HEK293 (cell line): ENCODE results near the gene NT5C2.

ENCODE experiments used
- CTCF ChIA-PET: fragments of 350-600 bp; formaldehyde crosslinking; extraction: SDS; loops from one replicate; lab custom pipeline; 2021; ENCODE audit warnings: antibody characterized with exemption; lab: Yijun Ruan, JAX
- POLR2A ChIA-PET: fragments of 300-600 bp; formaldehyde crosslinking; extraction: SDS; loops from one replicate; lab custom pipeline; 2020; ENCODE audit warnings: antibody characterized with exemption, inconsistent platforms; lab: Yijun Ruan, JAX
- H3K27ac ChIP-seq: fragments of 200-500 bp; sonication (Bioruptor generic); 2 replicates; pipeline ENCODE4 v1.5.1; 2014; ENCODE audit warnings: low read depth, low read length, control low read depth, inconsistent platforms; ENCODE audit errors: extremely low read depth
- H3K36me3 ChIP-seq, 2 experiments: fragments of 200-500 bp in 1 of 2; sonication (Bioruptor generic) in 1 of 2; 1 replicate in 1 of 2; 2 replicates in 1 of 2; pipeline ENCODE4 v1.5.1; 2014 to 2017; ENCODE audit warnings: inconsistent platforms in 2 of 2, low read length in 2 of 2; ENCODE audit not compliant: control insufficient read depth in 2 of 2, insufficient read depth in 1 of 2
- H3K4me1 ChIP-seq: fragments of 200-500 bp; sonication (Bioruptor generic); 2 replicates; pipeline ENCODE4 v1.5.1; 2014; ENCODE audit warnings: mild to moderate bottlenecking, low read length, inconsistent platforms; ENCODE audit not compliant: control insufficient read depth, insufficient read depth
- H3K4me3 ChIP-seq: 2 replicates; pipeline ENCODE4 v1.5.1; 2011; ENCODE audit warnings: low read depth, mild to moderate bottlenecking, control low read depth, low read length, moderate library complexity
- H3K9me3 ChIP-seq: fragments of 200-500 bp; sonication (Bioruptor generic); 2 replicates; pipeline ENCODE4 v1.5.1; 2014; ENCODE audit warnings: low read depth, low read length, inconsistent platforms; ENCODE audit not compliant: control insufficient read depth, insufficient read depth
- GFI1B ChIP-seq: fragments of 450-650 bp; formaldehyde crosslinking; IDR thresholded peaks from 2 replicates; pipeline ENCODE4 v1.5.1; 2016; ENCODE audit warnings: missing biosample characterization, missing genetic modification characterization
- IKZF3 ChIP-seq: fragments of 450-650 bp; IDR thresholded peaks from 2 replicates; pipeline ENCODE4 v1.5.0; 2018; ENCODE audit warnings: missing biosample characterization, mild to moderate bottlenecking, missing genetic modification characterization, moderate library complexity
- OSR2 ChIP-seq: fragments of 450-650 bp; formaldehyde crosslinking; IDR thresholded peaks from 2 replicates; pipeline ENCODE4 v1.5.1; 2016; ENCODE audit warnings: missing biosample characterization, missing genetic modification characterization
- PRDM10 ChIP-seq: fragments of 450-650 bp; formaldehyde crosslinking; IDR thresholded peaks from 2 replicates; pipeline ENCODE4 v1.5.1; 2016; ENCODE audit warnings: missing biosample characterization, missing genetic modification characterization
- PRDM6 ChIP-seq: fragments of 450-650 bp; formaldehyde crosslinking; IDR thresholded peaks from 2 replicates; pipeline ENCODE4 v1.5.1; 2017; ENCODE audit warnings: missing biosample characterization, missing genetic modification characterization
- SP7 ChIP-seq: fragments of 450-650 bp; formaldehyde crosslinking; IDR thresholded peaks from 2 replicates; pipeline ENCODE4 v1.5.1; 2016; ENCODE audit warnings: missing biosample characterization, missing genetic modification characterization
- TCF7L2 ChIP-seq: IDR thresholded peaks from 2 replicates; pipeline ENCODE4 v1.6.1; 2011; ENCODE audit warnings: low read depth, mild to moderate bottlenecking, inconsistent platforms, low read length, moderate library complexity, borderline replicate concordance
- TRIM28 ChIP-seq: IDR thresholded peaks from 2 replicates; pipeline ENCODE4 v1.6.1; 2011; ENCODE audit warnings: low read length, control low read depth, borderline replicate concordance
- WT1 ChIP-seq: fragments of 450-650 bp; formaldehyde crosslinking; IDR thresholded peaks from 2 replicates; pipeline ENCODE4 v1.5.1; 2016; ENCODE audit warnings: missing biosample characterization, missing genetic modification characterization
- ZBTB11 ChIP-seq: fragments of 450-650 bp; formaldehyde crosslinking; conservative IDR thresholded peaks from 2 replicates; pipeline ENCODE4 v1.5.1; 2016; ENCODE audit warnings: low read depth, missing biosample characterization, missing genetic modification characterization
- ZEB2 ChIP-seq: fragments of 450-650 bp; formaldehyde crosslinking; IDR thresholded peaks from 2 replicates; pipeline ENCODE4 v1.5.1; 2016; ENCODE audit warnings: missing biosample characterization, missing genetic modification characterization
- ZNF26 ChIP-seq: fragments of 450-650 bp; formaldehyde crosslinking; IDR thresholded peaks from 2 replicates; pipeline ENCODE4 v1.5.1; 2016; ENCODE audit warnings: missing biosample characterization, missing genetic modification characterization
- ZNF280C ChIP-seq: fragments of 450-650 bp; formaldehyde crosslinking; IDR thresholded peaks from 2 replicates; pipeline ENCODE4 v1.5.1; 2016; ENCODE audit warnings: missing biosample characterization, missing genetic modification characterization
- ZNF302 ChIP-seq: fragments of 450-650 bp; formaldehyde crosslinking; IDR thresholded peaks from 2 replicates; pipeline ENCODE4 v1.5.1; 2016; ENCODE audit warnings: missing biosample characterization, missing genetic modification characterization, low read depth
- ZNF366 ChIP-seq: fragments of 450-650 bp; formaldehyde crosslinking; conservative IDR thresholded peaks from 2 replicates; pipeline ENCODE4 v1.5.1; 2016; ENCODE audit warnings: missing biosample characterization, missing genetic modification characterization
- ZNF394 ChIP-seq: fragments of 450-650 bp; formaldehyde crosslinking; IDR thresholded peaks from 2 replicates; pipeline ENCODE4 v1.5.1; 2016; ENCODE audit warnings: missing biosample characterization, missing genetic modification characterization, mild to moderate bottlenecking, moderate library complexity, borderline replicate concordance
- ZNF600 ChIP-seq: fragments of 450-650 bp; formaldehyde crosslinking; IDR thresholded peaks from 2 replicates; pipeline ENCODE4 v1.5.1; 2016; ENCODE audit warnings: missing biosample characterization, missing genetic modification characterization
- ZNF660 ChIP-seq: fragments of 450-650 bp; IDR thresholded peaks from 2 replicates; pipeline ENCODE4 v1.5.1; 2018; ENCODE audit warnings: missing biosample characterization, mild to moderate bottlenecking, missing genetic modification characterization
- ZNF837 ChIP-seq: fragments of 450-650 bp; formaldehyde crosslinking; IDR thresholded peaks from 2 replicates; pipeline ENCODE4 v1.5.1; 2016; ENCODE audit warnings: missing biosample characterization, missing genetic modification characterization

The NT5C2 gene

GRCh38 chr10:103111918-103112877 lies 80.9 kb downstream of the NT5C2 start (continued):
- TF ChIP-seq ZNF26 (tag by site-specific recombination) (peak; percentile 41; the same call in 1 of the 2 replicates), OSR2 (tag by site-specific recombination) (peak; percentile 51; the same call in 1 of the 2 replicates)

- ChIA-PET CTCF (interaction anchor here (0.6 to 1.3 kb wide), 7 partner anchors 9 to 133 kb away, joined by 3 to 7 read pairs (median 4); no protein-coding TSS in a partner anchor), POLR2A (interaction anchor here (0.5 to 0.8 kb wide), 2 partner anchors 193 to 204 kb away, joined by 3 to 5 read pairs; partner anchors contain the start of gene CNNM2)
- TF ChIP-seq GFI1B (tag by site-specific recombination) (no peak), IKZF3 (peak; percentile 79), TRIM28 (peak; percentile 85), PRDM6 (tag by site-specific recombination) (peak; percentile 98), TCF7L2 (peak; percentile 73; the same call in 1 of the 2 replicates), PRDM10 (tag by site-specific recombination) (no peak), ZBTB11 (tag by site-specific recombination) (no peak), ZNF280C (tag by site-specific recombination) (no peak), WT1 (tag by site-specific recombination) (peak; percentile 82), ZNF837 (tag by site-specific recombination) (no peak), ZNF660 (tag by site-specific recombination) (0 out of 2 replicates have a peak, but pooled peaks have one; percentile 25), ZNF600 (tag by site-specific recombination) (0 out of 2 replicates have a peak, but pooled peaks have one; percentile 33), ZNF302 (tag by site-specific recombination) (no peak), ZNF366 (tag by site-specific recombination) (peak; percentile 59), ZNF394 (tag by site-specific recombination) (peak; percentile 29; the same call in 1 of the 2 replicates), OSR2 (tag by site-specific recombination) (peak; percentile 58), ZEB2 (0 out of 2 replicates have a peak, but pooled peaks have one; percentile 36), SP7 (tag by site-specific recombination) (peak; percentile 59)
Measured at GRCh38 chr10:103111031-103111917, 81.8 kb downstream of the NT5C2 start.

More at GRCh38 chr10:103111031-103111917, 81.8 kb downstream of the NT5C2 start:
- peaks cover 26% of the 10 kb centered on the region for H3K4me1 ChIP-seq
- no peaks in the 10 kb centered on the region for H3K9me3 ChIP-seq
- H3K27ac ChIP-seq: peak overlapping the region; percentile 65
- no peak overlapping the region for H3K4me3 ChIP-seq
- H3K36me3 ChIP-seq: no peaks in the 10 kb centered on the region
